GM21390 (cell line): Measurements from ENCODE around the gene SMAGP.
"Not testable (repeated sequence)": the region's sequence is repeated elsewhere in the genome, so short reads cannot be mapped to it uniquely, and the experiment has no call there.

Experiments used
- ATAC-seq: cut with Tn5 transposase; IDR thresholded peaks from one replicate; pipeline ENCODE4 v1.9.1; 2021; ENCODE audit not compliant: unreplicated experiment

Gene SMAGP, protein sequence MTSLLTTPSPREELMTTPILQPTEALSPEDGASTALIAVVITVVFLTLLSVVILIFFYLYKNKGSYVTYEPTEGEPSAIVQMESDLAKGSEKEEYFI

DNA sequence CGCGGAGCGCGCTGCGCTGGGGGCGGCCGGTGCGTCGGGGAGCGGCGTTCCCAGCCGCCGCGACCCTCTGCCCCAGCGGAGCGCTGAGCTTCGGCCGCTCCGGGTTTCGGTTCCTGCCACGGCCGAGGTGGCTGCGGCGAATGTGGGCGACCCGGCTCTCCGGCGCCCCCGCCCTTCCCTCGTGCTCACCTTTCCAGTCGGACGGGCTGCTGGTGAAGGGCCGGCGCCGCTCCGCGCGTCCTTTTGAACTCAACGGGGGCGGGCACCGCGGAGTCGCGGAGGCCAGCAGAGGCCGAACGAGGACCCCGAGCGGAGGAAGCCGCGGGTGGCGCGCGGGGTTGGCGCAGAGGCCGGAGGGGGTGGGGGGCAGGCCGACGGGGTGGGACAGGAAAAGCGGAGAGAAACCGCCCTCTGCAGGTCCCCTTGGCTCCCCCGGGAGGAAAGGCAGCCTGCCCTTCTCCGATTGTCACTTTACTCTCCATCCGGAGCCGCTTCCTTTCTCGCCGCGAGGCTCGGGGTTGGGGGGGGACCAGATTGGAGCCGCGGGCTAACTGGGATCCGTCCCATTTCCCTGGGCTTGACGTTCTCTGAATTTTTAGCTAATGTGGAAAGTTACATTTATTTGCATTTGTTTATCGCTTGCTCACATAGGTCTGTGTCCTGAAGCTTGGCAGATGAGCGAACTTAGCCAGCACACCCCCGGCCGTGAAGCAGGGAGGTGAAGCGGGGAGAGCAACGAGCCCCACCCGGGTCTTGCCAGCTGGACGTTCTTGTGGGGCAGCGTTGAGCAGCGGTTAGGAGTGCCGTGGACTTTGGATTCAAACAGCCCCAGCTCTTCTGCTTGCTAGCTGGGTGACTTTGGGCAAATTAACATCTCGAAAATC, at the start of gene SMAGP:
TSS of gene SMAGP (minus strand) at position 349 of the 884 bp plus-strand sequence. CDS start 1,137 bp downstream, outside the sequence.
- ATAC-seq, result peak; percentile 78

DNA sequence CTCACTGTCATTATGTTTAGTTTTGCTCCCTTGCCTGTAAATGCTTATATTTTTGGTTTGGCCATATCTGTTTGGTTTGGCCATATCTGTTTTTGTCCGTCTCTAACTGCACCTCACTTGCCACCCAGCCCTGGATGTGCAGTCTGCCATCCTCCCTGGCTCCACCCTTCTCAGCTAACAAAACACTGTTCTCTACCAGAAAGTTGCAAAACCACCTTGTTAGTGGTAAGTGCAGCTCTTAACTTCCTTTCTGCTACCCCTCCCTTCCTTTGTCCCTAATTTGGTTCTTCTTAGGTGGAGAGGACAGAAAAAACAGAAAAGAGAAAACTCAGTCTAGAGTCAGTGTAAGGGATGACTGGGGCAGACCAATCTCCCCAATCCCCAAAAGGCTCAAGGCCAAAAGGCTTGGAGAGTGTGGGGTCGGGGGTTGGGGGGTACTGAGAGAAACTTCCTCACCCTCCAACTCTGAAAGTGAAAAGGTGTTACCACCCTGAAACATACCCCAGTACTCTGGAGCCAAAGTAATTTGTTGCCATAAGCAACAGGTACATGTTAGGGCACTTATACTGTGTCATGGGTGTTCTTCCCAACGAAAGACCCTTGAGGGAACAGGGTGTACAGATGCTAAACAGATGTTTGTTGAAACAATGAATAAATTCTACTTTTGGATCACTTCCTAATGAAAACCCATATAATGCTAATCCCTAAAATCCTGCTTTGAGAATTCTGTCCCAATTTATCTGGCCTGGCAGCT, 48.8 kb upstream of the SMAGP start:
- peak; percentile 38 for ATAC-seq

DNA sequence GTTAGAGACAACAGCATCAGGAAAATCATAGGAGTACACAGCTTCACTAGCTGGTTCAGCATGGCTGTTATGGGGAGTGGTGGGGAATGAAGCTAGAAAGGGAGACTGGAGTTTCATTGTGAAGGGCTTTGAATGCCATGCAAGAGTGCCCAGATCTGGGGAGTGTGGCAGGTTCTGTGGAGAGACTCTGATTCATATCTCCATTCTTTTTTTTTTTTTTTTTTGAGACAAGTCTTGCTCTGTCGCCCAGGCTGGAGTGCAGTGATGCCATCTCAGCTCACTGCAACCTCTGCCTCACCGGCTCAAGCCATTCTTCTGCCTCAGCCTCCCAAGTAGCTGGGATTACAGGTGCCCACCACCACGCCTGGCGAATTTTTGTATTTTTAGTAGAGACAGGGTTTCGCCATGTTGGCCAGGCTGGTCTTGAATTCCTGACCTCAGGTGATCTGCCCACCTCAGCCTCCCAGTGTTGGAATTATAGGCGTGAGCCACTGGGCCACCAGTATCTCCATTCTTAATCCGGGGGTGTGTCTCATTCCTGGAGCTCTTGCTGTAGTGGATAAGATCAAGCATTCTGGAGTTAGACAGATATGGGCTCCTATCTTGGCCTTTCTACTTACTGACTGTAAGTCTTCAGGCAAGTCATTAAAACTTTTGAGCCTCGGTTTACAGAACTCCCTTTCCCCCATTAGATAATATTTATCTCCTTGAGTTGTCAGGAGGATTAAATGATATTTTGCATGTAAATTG, 48.0 kb upstream of the SMAGP start:
- ATAC-seq, result not testable (repeated sequence)

DNA sequence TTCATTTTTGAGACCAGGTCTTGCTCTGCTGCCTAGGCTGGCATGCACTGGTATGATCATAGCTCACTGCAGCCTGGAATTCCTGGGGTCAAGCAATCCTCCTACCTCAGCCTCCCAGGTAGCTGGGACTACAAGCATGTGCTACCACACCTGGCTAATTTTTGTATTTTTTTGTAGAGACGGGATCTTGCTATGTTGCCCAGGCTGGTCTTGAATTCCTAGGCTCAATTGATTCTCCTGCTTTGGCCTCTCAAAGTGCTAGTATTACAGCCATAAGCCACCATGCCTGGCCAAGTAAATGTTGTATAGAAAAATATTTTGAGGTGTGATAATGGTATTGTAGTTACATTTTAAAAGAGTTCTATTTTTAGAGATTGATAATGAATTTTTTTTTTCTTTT, 41.2 kb upstream of the SMAGP start:
- no peak for ATAC-seq

DNA sequence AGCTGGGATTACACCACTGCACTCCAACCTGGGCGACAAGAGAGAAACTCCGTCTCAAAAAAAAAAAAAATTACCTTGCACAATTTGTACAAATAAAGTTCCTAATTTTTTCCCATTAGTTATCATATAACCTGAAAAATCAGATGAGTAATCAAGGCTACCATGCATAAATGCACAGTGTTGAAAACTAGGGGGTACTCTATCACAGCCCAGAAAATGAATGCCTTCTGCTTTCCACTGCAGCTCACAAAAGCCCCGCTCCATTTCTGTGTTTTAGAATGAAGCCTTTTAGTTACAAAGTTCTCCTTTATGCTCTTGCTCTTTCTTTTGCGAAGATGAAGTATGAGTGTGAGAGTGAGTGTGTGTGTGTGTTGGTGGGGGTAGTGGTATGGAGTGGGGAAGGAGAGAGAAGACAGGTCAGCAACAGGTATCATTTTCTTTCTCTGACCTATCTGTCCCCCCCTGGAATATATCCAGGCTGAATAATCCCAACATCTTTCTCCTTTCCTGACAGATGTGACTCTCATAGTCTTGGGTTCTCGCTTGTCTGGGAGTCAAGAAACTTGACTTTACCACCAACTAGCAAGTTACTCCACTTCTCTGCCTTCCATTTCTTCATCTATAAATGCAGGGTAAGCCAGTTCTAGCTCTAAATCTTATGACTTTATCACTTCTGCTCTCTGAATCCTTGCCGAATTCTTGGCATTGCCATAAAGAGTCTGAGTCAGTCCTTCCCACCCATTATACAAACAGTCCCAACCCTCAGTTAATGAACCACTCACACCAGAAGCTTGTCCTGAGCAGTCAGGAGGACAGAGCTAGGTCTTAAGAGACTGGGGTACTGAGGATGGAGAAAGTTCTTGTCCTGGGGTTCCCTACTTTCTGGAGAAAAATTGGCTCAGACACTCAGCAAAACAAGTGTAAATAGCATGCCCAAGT, 37.7 kb upstream of the SMAGP start:
- ATAC-seq, result no peak

DNA sequence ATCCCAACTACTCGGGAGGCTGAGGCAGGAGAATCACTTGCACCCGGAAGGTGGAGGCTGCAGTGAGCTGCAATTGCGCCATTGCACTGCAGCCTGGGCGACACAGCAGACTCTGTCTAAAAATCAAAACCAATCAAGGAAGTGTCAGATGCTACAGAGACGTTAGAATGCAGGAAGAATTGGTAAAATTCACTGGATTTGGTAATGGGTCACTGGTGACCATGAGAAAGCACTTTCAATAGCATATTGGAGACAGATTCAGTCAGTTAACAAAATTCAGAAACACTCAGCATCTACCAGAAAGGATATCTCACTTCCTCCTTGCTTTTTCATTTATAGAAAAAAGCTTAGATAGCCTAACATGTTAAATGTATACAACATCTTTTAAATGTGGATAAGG, 36.3 kb upstream of the SMAGP start:
- ATAC-seq, result no peak

DNA sequence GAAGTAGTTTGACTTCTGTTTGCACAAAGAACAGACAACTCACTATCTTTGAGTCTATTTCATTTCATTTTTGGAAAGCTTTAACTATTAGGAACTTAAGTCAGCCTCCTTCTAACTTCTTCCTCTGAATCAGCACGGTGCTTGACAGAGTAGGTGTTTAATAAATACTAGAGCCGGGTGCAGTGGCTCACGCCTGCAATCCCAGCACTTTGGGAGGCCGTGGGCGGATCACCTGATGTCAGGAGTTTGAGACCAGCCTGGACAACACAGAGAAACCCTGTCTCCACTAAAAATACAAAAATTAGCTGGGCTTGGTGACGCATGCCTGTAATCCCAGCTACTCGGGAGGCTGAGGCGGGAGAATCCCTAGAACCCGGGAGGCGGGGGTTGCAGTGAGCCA, 30.6 kb upstream of the SMAGP start:
- ATAC-seq, result not testable (repeated sequence)

DNA sequence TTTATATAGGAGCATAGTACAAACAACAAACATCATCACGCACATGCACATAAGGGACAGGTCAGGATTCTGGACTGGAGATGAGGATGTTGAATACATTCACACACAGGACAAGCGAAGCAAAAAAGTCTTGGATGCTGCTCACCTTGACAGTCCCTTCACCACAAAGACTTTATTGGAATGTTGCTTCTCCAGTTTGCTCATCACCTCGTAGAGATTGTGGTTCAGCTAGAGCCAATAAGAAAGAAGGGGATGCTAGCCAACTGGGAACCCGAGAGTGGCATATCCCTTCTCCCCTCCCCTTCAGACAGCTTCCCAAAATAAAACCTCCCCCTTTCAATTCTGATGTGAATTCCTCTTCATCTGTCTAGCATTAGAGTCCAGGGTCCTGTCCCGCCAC, 25.4 kb upstream of the SMAGP start:
- ATAC-seq, result no peak

DNA sequence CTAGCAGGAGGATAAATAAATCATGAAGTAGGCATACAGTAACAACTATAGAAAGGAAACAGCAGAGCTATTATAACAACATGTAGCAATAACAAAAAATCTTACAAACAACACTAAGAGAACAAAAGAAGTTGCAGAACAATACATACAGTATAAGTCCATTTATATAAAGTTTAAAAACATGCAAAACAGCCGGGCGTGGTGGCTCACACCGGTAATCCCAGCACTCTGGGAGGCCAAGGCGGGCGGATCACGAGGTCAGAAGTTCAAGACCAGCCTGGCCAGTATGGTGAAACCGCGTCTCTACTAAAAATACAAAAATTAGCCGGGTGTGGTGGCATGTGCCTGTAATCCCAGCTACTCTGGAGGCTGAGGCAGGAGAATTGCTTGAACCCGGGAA, 23.9 kb upstream of the SMAGP start:
- ATAC-seq, result not testable (repeated sequence)

DNA sequence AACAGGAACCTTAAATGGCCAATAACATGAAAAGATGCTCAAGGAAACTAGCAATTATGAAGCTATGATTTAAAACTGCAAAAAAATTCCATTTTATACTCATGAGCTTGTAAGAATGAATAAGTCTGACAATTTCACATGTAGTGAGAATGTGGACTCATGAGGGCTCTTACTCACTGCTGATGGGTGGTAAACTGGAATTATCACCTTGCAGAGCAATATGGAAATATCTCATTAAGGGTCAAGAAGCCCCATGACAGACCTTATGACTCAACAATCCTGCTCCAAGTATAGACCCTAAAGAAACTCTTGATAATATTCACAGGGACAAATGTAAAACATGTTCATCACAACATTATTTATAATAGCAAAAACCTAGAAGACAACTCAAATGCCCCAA, 23.5 kb upstream of the SMAGP start:
- ATAC-seq, result no peak

DNA sequence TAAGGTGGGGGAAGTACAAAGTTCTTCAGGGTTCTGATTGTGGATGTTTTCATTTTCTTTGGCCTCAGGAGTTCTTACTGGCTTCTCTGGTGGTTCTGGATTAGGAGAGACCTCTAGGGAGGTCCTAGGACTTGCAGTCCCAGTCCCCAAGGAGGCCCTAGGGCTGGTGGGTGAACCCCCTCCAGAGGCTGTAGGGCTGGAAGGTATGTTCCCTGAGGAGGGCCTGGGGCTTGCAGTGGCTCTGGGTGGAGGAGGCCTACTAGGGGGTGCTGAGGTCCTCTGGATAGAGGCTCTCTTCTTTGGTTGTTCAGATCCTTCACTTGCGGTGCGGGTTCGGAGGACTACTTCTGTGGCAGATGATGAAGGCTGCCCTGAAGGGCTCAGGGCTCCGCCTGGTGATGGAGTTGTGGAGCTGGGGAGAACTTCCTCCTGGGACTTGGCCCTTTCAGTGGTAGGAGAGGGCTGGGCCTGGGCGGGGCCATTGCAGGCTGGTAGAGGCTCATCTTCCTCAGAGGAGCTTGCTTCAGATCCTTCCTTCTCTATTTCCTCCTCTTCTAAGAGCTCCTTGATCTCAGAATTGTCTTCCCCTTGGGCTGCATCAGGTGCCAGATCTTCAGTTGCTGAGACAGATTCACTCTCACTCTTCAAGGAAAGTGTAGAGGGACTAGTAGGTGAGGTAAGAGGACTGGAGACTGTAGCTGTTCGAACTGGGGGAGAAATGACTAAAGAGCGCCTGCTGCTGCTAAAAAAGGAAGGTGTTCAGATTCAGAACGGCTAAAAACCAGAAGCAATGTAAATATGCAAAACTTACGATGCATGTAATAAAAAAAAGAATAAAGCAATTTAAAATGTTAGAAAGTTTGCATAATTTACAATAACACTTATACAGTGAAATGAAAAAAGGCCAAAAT, 21.6 kb upstream of the SMAGP start:
- ATAC-seq, result not testable (repeated sequence)

DNA sequence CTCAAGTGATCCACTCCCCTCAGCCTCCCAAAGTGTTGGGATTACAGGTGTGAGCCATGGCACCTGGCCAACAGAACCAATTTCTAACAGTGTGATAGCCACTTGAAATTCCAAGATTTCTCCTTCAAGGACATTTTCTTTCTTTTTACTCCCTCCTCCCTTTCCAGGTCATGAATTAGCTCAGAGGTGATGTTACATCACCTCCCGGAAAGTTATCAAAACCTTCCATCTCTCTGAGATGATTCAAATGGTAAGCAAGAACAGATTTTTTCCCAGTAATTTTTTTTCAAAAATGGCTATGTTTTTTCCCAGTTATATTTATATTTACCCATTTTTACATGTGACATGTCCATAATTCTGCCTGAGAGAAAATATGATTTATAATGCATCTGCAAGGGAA, 15.6 kb upstream of the SMAGP start:
- no peak for ATAC-seq

DNA sequence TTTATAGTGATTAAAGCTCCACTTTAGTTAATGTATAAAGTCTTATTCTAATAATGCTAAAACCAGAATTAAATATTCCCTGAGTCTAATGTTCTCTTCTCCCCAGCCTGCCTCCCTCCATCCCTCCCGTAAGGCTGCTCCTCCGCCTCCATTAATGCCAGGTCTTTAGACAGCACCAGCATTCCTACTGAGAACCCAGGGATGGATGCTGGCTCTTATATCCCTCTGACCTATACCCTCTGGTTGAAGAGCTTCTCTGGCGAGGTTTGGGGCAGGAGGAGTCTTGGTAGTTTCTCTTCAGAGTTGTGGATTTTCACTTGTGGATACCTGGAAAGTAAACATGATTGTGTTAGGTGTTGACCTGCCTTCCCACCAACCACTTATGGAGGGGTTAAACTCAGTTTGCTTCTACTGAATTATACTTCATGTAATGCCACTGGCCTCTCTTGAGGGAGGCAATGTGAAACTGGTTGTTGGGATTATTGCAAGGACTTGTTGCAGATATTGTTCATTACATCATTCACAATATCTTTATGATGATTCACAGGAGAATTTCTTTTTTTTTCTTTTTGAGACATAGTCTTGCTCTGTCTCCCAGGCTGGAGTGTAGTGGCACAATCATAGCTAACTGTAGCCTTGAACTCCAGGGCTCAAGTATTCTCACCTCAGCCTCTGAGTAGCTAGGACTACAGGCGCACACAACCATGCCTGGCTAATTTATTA, 11.1 kb upstream of the SMAGP start:
- ATAC-seq, result no peak

DNA sequence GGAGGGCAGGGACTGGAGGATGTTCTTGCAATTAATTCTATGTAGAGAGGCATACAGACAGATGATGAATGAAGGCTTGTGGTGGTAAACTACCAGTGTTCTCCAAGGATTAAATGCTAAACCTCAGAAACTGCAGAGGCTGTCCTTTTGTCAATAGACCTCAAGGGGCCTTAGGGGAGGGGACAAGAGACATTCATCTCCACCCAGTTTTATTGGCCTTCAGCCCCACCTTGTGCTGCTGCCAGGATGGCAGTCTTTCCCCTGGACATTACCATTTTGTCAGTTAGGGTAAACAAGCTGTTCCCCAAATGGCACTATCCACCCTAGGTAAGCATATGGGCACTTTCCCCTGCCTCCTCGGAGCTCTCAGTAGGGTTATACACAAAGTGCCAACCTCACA, 4.9 kb upstream of the SMAGP start:
- ATAC-seq, result no peak

DNA sequence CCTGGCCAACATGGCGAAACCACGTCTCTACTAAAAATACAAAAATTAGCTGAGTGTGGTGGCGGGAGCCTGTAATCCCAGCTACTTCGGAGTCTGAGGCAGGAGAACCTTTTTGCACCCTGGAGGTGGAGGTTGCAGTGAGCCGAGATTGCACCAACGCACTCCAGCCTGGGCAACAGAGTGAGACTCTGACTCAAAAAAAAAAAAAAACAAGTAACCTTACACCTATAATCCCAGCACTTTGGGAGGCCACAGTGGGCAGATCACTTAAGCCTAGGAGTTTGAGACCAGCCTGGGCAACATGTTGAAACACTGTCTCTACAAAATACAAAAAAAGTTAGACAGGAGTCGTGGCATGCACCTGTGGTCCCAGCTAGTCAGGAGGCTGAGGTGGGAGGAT, 2.6 kb upstream of the SMAGP start:
- ATAC-seq, result not testable (repeated sequence)

DNA sequence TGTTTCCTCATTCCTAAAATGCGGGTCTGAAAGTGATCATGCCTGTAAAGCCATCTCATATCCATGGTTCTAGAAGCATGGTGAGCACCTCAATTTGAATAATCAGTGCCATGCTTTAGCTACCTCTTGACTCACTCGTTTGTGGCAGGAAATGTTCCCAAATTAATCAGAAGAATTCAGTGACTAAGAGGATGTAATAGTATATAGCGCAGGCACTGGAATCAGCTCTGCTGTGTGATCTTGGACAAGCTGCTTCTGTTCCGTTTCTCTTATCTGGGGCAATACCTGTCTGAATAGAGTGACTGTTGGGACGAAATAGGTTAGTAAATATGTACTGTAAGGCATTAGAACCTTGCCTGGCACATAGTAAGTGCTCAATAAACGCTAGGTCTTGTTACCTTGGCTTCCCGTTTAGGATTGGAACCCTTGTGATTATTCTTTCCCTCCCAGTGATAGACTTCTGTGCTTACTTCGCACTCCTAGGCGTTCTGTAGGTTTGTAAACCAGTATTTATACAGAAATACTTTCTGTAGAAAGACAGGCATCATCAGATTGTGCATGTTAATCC, 820 bp upstream of the SMAGP start:
- no peak for ATAC-seq

DNA sequence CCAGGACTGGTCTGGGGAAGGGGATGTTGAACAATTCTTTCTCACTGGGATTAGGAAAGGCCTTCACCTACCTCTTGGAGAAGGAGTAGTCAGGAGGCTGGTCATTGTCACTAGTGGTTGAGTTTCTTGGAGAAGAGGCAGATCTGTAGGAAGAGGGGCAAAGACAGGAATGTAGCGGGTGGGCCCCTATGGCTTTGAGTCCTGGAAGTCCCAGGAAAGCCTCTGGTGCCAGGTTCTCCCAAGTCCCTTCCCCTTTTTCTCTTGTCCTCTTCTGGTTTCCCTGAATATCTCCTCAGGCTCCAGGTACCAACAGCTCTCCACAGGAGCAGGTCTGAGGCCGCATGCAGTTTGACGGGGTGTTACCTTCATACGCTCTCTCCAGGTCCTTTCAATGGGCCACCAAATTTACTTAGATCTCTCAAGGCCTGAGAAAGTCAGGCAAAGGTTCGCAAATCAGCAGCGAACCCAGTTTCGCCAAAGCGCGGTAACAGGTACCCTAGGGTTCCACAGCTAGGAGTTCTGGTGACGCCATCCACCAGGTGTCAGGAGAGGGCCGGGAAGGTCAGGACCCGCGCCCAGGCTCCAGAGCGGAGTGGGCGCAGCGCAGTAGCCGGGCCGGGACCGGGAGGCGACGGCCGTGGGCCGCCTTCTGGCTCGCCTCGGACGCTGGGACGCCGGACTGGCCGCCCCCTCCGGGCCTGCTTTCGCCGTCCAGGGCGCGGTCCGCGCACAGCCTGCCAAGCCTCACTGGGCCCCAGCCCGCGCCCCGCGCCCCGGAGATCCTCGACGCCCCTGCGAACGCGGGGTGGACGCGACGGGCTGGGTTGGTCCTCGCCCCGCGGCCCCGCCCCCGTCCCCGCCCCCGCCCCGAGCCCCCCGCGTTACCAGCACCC, 795 bp downstream of the SMAGP start:
- ATAC-seq, result peak; percentile 29
